IPS-20b (cell line): Measurements from ENCODE around the gene ABCC2.
"Not testable (repeated sequence)": the region's sequence is repeated elsewhere in the genome, so short reads cannot be mapped to it uniquely, and the experiment has no call there.

Experiments
- H3K27ac ChIP-seq: one replicate; pipeline ENCODE4 v1.5.1; 2013; ENCODE audit warnings: low read length
- H3K27me3 ChIP-seq: 2 replicates; pipeline ENCODE4 v1.6.1; 2013; ENCODE audit warnings: mild to moderate bottlenecking, low read length, inconsistent platforms; ENCODE audit not compliant: insufficient read depth
- H3K36me3 ChIP-seq: 2 replicates; pipeline ENCODE4 v1.6.1; 2013; ENCODE audit warnings: low read depth, mild to moderate bottlenecking, inconsistent platforms, low read length, moderate library complexity; ENCODE audit not compliant: insufficient read depth
- H3K4me1 ChIP-seq: 2 replicates; pipeline ENCODE4 v1.6.1; 2013; ENCODE audit warnings: mild to moderate bottlenecking, control low read depth, inconsistent platforms, low read length, moderate library complexity; ENCODE audit not compliant: insufficient read depth
- H3K4me3 ChIP-seq: 2 replicates; pipeline ENCODE4 v1.5.1; 2013; ENCODE audit warnings: mild to moderate bottlenecking, low read length, inconsistent platforms
- H3K9ac ChIP-seq: 2 replicates; pipeline ENCODE4 v1.6.1; 2013; ENCODE audit warnings: low read depth, mild to moderate bottlenecking, inconsistent platforms, low read length, moderate library complexity
- H3K9me3 ChIP-seq: 2 replicates; pipeline ENCODE4 v1.6.1; 2013; ENCODE audit warnings: mild to moderate bottlenecking, low read depth, low read length, inconsistent platforms; ENCODE audit not compliant: insufficient read depth

The ABCC2 gene

GRCh38 chr10:99881371-99881770, 98.9 kb downstream of the ABCC2 start:
- Histone ChIP-seq H3K9ac (no peak overlapping the region), H3K4me3 (no peak overlapping the region), H3K9me3 (no peaks in the 10 kb centered on the region), H3K27me3 (no peaks in the 10 kb centered on the region), H3K27ac (no peak overlapping the region), H3K36me3 (peaks cover 100% of the 10 kb centered on the region), H3K4me1 (no peaks in the 10 kb centered on the region)

GRCh38 chr10:99883523-99883922, 101.1 kb downstream of the ABCC2 start:
- Histone ChIP-seq H3K27ac (no peak overlapping the region), H3K4me1 (no peaks in the 10 kb centered on the region), H3K9me3 (no peaks in the 10 kb centered on the region), H3K36me3 (peaks cover 100% of the 10 kb centered on the region), H3K9ac (no peak overlapping the region), H3K4me3 (no peak overlapping the region), H3K27me3 (no peaks in the 10 kb centered on the region)

- Histone ChIP-seq H3K4me3 (no peak overlapping the region), H3K4me1 (no peaks in the 10 kb centered on the region), H3K36me3 (peaks cover 84% of the 10 kb centered on the region), H3K27me3 (no peaks in the 10 kb centered on the region), H3K9ac (no peak overlapping the region), H3K9me3 (no peaks in the 10 kb centered on the region), H3K27ac (no peak overlapping the region)
Observed at GRCh38 chr10:99888622-99889021, 106.2 kb downstream of the ABCC2 start.

- no peaks in the 10 kb centered on the region for H3K9me3 ChIP-seq
Observed at GRCh38 chr10:99894613-99895012, 112.2 kb downstream of the ABCC2 start.

GRCh38 chr10:99895066-99895465, 112.6 kb downstream of the ABCC2 start:
- H3K4me3 ChIP-seq, H3K9me3 ChIP-seq, H3K4me1 ChIP-seq, H3K27me3 ChIP-seq, H3K27ac ChIP-seq, H3K9ac ChIP-seq: not testable (repeated sequence)
- peaks cover 84% of the 10 kb centered on the region for H3K36me3 ChIP-seq

More at GRCh38 chr10:99894613-99895012, 112.2 kb downstream of the ABCC2 start:
- no peaks in the 10 kb centered on the region for H3K4me1 ChIP-seq
- H3K36me3 ChIP-seq, result peaks cover 84% of the 10 kb centered on the region
- H3K27me3 ChIP-seq, result no peaks in the 10 kb centered on the region
- H3K27ac ChIP-seq, result no peak overlapping the region
- H3K4me3 ChIP-seq, result no peak overlapping the region
- no peak overlapping the region for H3K9ac ChIP-seq

- H3K9ac ChIP-seq, result no peak overlapping the region
- H3K4me3 ChIP-seq, result no peak overlapping the region
- peaks cover 84% of the 10 kb centered on the region for H3K36me3 ChIP-seq
- no peaks in the 10 kb centered on the region for H3K4me1 ChIP-seq
- H3K27me3 ChIP-seq, result no peaks in the 10 kb centered on the region
- H3K27ac ChIP-seq, result no peak overlapping the region
- no peaks in the 10 kb centered on the region for H3K9me3 ChIP-seq
Observed at GRCh38 chr10:99895867-99896266, 113.4 kb downstream of the ABCC2 start.
